ENCODE data around the gene ENAM. TPM values are rescaled to one million over a fixed set of nuclear protein-coding genes. Genes with fewer than 3 reads are reported as not detected.
A peak's percentile ranks its signal among the peaks of the same experiment; 100 is the strongest.
"Not testable (repeated sequence)": the region's sequence is repeated elsewhere in the genome, so short reads cannot be mapped to it uniquely, and the experiment has no call there.

Gene ENAM
- polyA plus RNA-seq, 6 donors from 2014 or later = 0.13 to 0.15 TPM; not detected in 4

DNA sequence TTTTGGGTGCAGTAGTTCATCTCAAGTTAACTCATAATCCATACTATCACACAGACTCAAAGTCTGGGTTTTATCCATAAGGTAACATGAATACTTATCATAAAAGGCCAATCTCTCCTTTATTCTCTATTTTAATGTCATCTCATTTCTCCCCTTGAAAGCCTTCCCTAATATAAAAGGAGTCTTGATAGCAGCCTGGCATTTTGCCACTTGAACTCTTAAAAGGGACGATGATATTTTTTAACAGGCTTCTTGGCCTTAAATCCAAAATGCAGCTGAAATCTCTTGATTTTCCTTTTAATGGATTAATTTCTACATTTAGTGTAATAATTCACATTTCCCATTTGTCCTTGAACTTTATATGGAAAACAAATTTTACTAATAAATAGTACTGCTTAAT, 46.2 kb downstream of the ENAM start:
- no peaks in the 10 kb centered on the region for H3K9me3 Mint-ChIP-seq
- no peak overlapping the region for H3K4me3 Mint-ChIP-seq
- ATAC-seq (ENCODE audit: low read depth in 2 of 2) = no peak
- H3K4me1 Mint-ChIP-seq = peaks cover 50 to 78% (median 63%) of the 10 kb centered on the region in 3 donors
- no peaks in the 10 kb centered on the region for H3K27me3 Mint-ChIP-seq
- H3K36me3 Mint-ChIP-seq = no peaks in the 10 kb centered on the region
- no peak for DNase-seq
- no peak overlapping the region for H3K27ac Mint-ChIP-seq

- Mint-ChIP-seq H3K4me1 (peaks cover 49 to 79% (median 61%) of the 10 kb centered on the region in 3 donors), H3K4me3 (peak overlapping the region in 5 of 8 donors; percentile 16 to 67 (median 27)), H3K27me3 (no peaks in the 10 kb centered on the region), H3K27ac (peak overlapping the region in 3 of 6 donors; percentile 36 to 62 (median 41)), H3K9me3 (no peaks in the 10 kb centered on the region), H3K36me3 (no peaks in the 10 kb centered on the region)
- DNase-seq = no peak
- ATAC-seq (ENCODE audit: low read depth in 2 of 2) = no peak
Measured at GRCh38 chr4:70676554-70677090, 48.1 kb downstream of the ENAM start.

GRCh38 chr4:70678383-70678999, 49.9 kb downstream of the ENAM start:
- no peaks in the 10 kb centered on the region for H3K36me3 Mint-ChIP-seq
- peaks cover 44 to 73% (median 53%) of the 10 kb centered on the region in 3 donors for H3K4me1 Mint-ChIP-seq
- peak overlapping the region in 5 of 6 donors; percentile 1 to 68 (median 34) for H3K27ac Mint-ChIP-seq
- peak overlapping the region in 7 of 8 donors; percentile 17 to 77 (median 29) for H3K4me3 Mint-ChIP-seq
- DNase-seq (no peak), ATAC-seq (ENCODE audit: low read depth in 2 of 2) (peak in 1 of 2 donors; percentile 55)
- no peaks in the 10 kb centered on the region for H3K9me3 Mint-ChIP-seq
- no peaks in the 10 kb centered on the region for H3K27me3 Mint-ChIP-seq

- H3K27me3 Mint-ChIP-seq = no peaks in the 10 kb centered on the region
- no peaks in the 10 kb centered on the region for H3K36me3 Mint-ChIP-seq
- no peak for DNase-seq
- peak overlapping the region in 5 of 6 donors; percentile 39 to 92 (median 78) for H3K27ac Mint-ChIP-seq
- no peaks in the 10 kb centered on the region for H3K9me3 Mint-ChIP-seq
- H3K4me1 Mint-ChIP-seq = peaks cover 38 to 64% (median 43%) of the 10 kb centered on the region in 3 donors
- H3K4me3 Mint-ChIP-seq = peak overlapping the region in 7 of 8 donors; percentile 55 to 85 (median 75)
- no peak for ATAC-seq (ENCODE audit: low read depth in 2 of 2)
Measured at GRCh38 chr4:70680934-70681333, 52.4 kb downstream of the ENAM start.

- no peak for DNase-seq
- H3K4me3 Mint-ChIP-seq = no peak overlapping the region
- H3K27me3 Mint-ChIP-seq = no peaks in the 10 kb centered on the region
- H3K27ac Mint-ChIP-seq = no peak overlapping the region
- H3K36me3 Mint-ChIP-seq = no peaks in the 10 kb centered on the region
- peaks cover 30 to 56% (median 36%) of the 10 kb centered on the region in 3 donors for H3K4me1 Mint-ChIP-seq
- H3K9me3 Mint-ChIP-seq = no peaks in the 10 kb centered on the region
- ATAC-seq (ENCODE audit: low read depth in 2 of 2) = no peak
Measured at GRCh38 chr4:70681704-70682103, 53.2 kb downstream of the ENAM start.

DNA sequence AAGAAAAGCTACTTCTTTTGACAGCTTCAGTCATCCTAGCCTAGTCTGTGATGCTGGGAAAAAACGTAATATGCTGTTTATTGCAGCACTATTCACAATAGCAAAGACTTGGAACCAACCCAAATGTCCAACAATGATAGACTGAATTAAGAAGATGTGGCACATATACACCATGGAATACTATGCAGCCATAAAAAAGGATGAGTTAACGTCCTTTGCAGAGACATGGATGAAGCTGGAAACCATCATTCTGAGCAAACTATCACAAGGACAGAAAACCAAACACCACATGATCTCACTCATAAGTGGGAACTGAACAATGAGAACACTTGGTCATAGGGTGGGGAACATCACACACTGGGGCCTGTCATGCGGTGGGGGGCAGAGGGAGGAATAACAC, 53.6 kb downstream of the ENAM start:
- H3K36me3 Mint-ChIP-seq; ATAC-seq (ENCODE audit: low read depth in 2 of 2); DNase-seq; H3K4me3 Mint-ChIP-seq; H3K27ac Mint-ChIP-seq; H3K27me3 Mint-ChIP-seq; H3K9me3 Mint-ChIP-seq: not testable (repeated sequence)
- peaks cover 26 to 52% (median 32%) of the 10 kb centered on the region in 3 donors for H3K4me1 Mint-ChIP-seq

GRCh38 chr4:70687392-70687791, 58.8 kb downstream of the ENAM start:
- ATAC-seq (ENCODE audit: low read depth in 2 of 2) = peak; percentile 9 to 11
- H3K4me3 Mint-ChIP-seq = peak overlapping the region; percentile 94 to 100 (median 98)
- peaks cover 8% of the 10 kb centered on the region in 2 donors for H3K36me3 Mint-ChIP-seq
- no peaks in the 10 kb centered on the region for H3K9me3 Mint-ChIP-seq
- peaks cover 28 to 50% (median 30%) of the 10 kb centered on the region in 3 donors for H3K4me1 Mint-ChIP-seq
- peak; percentile 25 for DNase-seq
- no peaks in the 10 kb centered on the region for H3K27me3 Mint-ChIP-seq
- H3K27ac Mint-ChIP-seq = peak overlapping the region; percentile 92 to 99 (median 99)

DNA sequence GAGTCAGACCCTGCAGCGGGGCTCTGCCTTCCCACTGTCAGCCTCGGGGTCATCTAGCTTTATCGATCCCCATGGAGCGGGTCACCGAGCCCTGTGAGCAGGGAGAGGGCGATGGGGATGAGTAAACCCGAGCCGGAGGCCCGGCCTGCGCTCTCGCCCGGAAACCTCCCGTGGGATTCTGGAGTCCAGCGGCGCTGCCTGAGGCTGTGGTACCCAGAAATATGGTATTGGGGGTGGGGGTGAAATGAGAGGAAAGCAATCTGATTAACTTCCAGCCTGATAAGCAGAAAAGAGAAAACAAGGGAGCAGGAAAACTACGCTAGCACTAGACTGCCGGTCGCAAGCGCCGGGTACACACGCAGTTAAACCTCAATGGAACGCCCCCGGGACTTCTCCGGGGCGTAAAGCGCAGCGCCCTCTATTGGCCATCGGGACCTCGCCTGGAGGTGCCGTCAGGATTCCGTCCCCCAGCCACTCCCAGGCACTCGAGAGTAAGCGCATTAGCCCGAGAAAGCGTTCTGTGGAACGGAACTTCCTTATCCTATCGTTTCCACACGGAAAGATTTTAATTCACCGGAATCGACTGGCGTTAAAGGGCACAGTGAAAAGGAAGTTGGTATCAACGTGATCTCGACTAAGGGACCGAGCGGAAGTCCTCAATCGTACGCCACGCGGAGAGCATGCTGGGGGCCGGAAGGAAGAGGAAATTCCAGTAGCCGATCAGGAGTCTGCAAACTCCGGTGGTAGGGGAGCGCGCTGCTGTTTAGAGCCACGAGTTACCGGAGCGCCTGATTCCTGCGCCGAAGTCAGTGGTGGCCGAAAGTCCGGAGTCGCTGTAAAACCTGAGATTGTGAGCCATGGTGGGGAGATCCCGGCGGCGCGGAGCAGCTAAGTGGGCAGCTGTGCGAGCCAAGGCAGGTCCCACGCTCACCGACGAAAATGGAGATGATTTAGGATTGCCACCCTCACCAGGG, 59.6 kb downstream of the ENAM start, which contains the start of gene UTP3:
UTP3 (plus strand) TSS at position 712 of the 974 bp plus-strand sequence; CDS start at position 858, 146 bp downstream.
- no peaks in the 10 kb centered on the region for H3K27me3 Mint-ChIP-seq
- H3K4me3 Mint-ChIP-seq = peak within 1 kb of the TSS; percentile 94 to 100 (median 98)
- H3K27ac Mint-ChIP-seq = peak within 1 kb of the TSS; percentile 92 to 99 (median 99)
- H3K4me1 Mint-ChIP-seq = peaks cover 28 to 48% (median 30%) of the 10 kb centered on the region in 3 donors
- no peaks in the 10 kb centered on the region for H3K9me3 Mint-ChIP-seq
- ATAC-seq (ENCODE audit: low read depth in 2 of 2) (peak; percentile 88 to 89), DNase-seq (peak; percentile 87)
- peaks cover 8% of the 10 kb centered on the region in 2 donors for H3K36me3 Mint-ChIP-seq

DNA sequence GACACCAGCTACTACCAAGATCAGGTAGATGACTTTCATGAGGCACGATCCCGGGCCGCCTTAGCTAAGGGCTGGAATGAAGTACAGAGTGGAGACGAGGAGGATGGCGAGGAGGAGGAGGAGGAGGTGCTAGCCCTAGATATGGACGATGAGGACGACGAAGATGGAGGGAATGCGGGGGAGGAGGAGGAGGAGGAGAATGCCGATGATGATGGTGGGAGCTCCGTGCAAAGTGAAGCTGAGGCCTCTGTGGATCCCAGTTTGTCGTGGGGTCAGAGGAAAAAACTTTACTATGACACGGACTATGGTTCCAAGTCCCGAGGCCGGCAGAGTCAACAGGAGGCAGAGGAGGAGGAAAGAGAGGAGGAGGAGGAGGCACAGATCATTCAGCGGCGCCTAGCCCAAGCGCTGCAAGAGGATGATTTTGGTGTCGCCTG, 60.3 kb downstream of the ENAM start:
- Mint-ChIP-seq H3K27me3 (no peaks in the 10 kb centered on the region), H3K4me3 (peak overlapping the region; percentile 94 to 100 (median 98)), H3K4me1 (peaks cover 28 to 51% (median 30%) of the 10 kb centered on the region in 3 donors), H3K27ac (peak overlapping the region; percentile 92 to 99 (median 99)), H3K36me3 (peaks cover 8% of the 10 kb centered on the region in 2 donors), H3K9me3 (no peaks in the 10 kb centered on the region)
- no peak for DNase-seq
- ATAC-seq (ENCODE audit: low read depth in 2 of 2) = peak in 1 of 2 donors; percentile 0

- Mint-ChIP-seq H3K27me3 (no peaks in the 10 kb centered on the region), H3K36me3 (peaks cover 8% of the 10 kb centered on the region in 2 donors), H3K9me3 (no peaks in the 10 kb centered on the region), H3K27ac (peak overlapping the region in 3 of 6 donors; percentile 23 to 82 (median 66)), H3K4me1 (peaks cover 28 to 54% (median 30%) of the 10 kb centered on the region in 3 donors), H3K4me3 (peak overlapping the region in 2 of 8 donors; percentile 20 to 96)
- no peak for DNase-seq
- ATAC-seq (ENCODE audit: low read depth in 2 of 2) = no peak
Measured at GRCh38 chr4:70691661-70692060, 63.1 kb downstream of the ENAM start.

DNA sequence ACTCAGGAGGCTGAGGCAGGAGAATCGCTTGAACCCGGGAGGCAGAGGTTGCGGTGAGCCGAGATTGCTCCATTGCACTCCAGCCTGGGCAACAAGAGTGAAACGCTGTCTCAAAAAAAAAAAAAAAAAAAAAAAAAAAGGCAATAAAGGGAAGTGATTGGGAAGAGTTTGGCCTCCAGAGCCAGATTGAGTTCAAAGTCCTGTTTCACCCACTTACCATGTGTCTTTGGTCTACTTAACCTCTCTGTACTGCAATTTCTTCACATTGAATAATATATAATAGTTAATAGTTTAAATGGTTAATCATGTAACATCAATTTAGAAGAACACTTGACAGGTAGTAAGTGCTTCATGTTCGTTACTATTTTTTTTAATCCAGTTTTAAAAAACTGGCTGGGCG, 66.1 kb downstream of the ENAM start:
- peaks cover 8 to 30% (median 14%) of the 10 kb centered on the region in 3 donors for H3K4me1 Mint-ChIP-seq
- H3K36me3 Mint-ChIP-seq; H3K27ac Mint-ChIP-seq; DNase-seq; H3K4me3 Mint-ChIP-seq; H3K27me3 Mint-ChIP-seq; H3K9me3 Mint-ChIP-seq; ATAC-seq (ENCODE audit: low read depth in 2 of 2): not testable (repeated sequence)
